HG03460 (cell line): ENCODE measurements around the gene TCEAL6.
"Not testable (repeated sequence)": the region's sequence is repeated elsewhere in the genome, so short reads cannot be mapped to it uniquely, and the experiment has no call there.

Experiments
- ATAC-seq: cut with Tn5 transposase; IDR thresholded peaks from one replicate; pipeline ENCODE4 v1.9.1; 2021; ENCODE audit not compliant: unreplicated experiment

The TCEAL6 gene

DNA sequence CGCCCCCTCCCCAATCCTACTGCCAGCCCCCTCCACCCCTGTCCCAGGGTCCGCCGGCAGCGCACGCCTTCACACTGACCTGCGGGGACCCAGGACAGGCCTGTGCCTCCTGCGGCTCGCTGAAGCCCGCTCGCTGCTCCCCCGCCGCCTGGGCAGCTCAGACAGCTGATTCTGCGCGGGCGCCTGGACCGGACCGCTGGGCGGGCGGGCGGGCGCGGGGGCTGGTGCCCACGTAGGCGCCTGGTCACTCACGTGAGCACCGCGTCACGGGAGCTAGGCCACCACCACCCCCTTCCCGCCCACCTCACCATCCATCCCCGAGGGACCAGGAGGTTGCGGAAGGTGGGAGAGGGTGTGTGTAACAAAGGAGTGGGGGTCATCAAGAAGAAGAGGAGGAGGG lies at the start of gene TCEAL6:
Gene TCEAL6, minus strand, starts transcription at position 208 of the 400 bp plus-strand sequence.
- not testable (repeated sequence) for ATAC-seq

- no peak for ATAC-seq
Measured at GRCh38 chrX:102185967-102186720, 43.9 kb upstream of the TCEAL6 start.

DNA sequence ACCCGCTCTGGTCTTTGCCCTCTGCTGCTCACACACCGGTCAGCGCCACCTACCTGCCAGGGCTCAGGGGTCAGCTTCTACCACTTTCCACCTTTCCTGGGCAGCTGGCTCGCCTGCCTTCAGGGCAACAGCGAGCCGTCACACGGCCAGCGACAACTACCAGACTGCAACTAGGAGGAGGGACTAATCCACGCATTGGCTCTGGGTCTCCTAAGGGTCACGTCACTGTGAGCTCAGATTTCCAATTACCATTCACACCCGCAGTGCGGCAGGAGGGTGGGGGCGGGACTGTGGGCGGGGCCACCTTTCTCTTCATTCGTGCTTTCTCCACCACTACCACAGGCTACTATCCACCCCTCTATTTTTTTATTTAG lies 13.5 kb upstream of the TCEAL6 start, which contains the start of gene BEX5:
Gene BEX5, minus strand, starts transcription at position 172 of the 374 bp plus-strand sequence. CDS start 1,712 bp downstream, outside the sequence.
- ATAC-seq = peak; percentile 81

DNA sequence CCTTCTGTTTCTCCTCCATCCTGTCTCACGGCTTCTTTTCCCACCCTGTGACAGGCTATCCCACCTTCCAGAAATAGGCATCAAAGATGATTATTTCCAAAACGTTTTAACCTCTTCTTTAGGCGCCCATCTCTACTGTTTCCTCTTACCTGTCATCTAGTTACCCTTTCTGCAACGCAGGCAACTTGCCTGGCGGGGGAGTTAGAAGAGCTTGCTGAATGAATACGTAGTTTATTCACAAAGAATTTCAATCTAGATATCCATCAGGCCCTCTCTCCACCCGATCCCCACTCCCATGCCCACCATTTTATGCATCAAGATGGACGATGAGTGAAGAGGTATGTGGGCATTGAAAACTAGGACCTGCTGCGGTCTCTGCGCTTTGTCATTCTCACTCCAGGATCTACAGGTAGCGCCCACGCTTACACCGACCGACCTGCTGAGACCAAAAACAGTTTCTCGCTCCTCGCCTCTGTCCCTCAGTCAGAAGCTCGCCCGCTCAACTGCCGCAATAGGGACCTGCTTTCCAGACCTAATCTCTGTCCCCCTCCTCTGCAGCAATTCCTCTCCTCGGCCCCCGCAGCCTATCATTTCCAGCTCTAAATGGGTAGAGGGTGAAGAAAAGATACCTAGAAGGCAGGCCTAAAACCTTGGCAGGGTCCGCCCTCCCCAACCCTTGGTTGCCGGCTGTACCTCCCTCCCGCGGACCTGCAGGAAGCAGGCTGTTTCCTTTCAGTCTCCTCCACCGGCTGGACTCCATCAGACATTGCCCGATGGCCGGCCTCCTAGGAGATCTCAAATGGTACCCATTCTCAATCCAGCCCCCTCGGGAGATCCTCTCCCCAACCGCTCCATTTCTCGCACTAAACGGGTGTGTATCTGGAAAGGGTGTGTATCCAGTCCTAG lies 12.9 kb upstream of the TCEAL6 start:
- ATAC-seq = peak; percentile 48

DNA sequence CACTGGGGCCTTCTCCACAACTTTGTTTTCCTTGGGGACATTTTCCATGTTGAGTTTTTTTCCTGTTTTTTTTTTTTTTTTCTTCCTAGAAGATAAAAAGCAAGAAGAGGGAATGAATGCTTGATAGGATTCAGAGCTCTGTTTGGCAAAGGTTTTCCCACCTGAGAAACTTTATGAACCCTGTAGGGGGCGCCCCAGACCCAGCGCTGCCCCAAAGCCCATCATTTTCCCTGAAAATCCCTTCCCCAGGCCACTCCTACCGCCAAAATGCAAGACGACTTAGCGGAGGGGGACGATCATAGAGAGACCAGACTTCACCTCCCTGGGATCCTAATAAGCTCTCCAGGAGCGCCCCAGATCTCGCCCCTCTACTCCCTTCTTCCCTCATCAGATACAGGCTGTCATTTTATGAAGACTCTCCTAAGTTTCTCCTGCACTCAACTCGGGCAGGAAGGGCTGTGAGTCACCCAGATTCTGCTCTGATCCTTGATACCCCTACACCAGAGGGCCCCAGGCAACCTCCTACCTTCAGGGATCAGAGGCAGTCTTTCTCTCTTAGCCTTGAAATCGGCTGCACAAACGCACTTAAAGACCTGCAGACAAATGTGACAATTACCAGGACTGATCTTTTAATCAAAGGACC lies 12.1 kb upstream of the TCEAL6 start:
- ATAC-seq = no peak

DNA sequence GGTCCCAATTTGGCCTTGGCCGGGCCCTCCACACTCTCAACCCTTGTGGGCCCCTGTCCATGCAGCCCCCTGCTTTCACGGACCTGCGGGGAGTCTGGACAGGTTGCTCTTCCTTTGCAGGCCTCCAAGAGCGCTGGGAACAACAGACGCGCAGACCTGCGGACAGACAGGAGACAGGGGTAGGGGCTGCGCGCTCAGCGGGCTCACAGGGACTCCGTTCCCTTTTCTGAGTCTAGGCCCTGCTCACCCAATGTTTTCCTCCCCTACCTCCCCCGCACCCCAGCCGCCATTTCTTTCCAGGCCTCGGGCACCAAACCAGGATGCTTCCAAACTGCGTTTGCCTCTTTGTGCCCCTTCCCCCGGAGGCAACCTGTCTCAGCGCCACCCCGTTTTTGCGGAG lies 650 bp downstream of the TCEAL6 start:
- not testable (repeated sequence) for ATAC-seq

DNA sequence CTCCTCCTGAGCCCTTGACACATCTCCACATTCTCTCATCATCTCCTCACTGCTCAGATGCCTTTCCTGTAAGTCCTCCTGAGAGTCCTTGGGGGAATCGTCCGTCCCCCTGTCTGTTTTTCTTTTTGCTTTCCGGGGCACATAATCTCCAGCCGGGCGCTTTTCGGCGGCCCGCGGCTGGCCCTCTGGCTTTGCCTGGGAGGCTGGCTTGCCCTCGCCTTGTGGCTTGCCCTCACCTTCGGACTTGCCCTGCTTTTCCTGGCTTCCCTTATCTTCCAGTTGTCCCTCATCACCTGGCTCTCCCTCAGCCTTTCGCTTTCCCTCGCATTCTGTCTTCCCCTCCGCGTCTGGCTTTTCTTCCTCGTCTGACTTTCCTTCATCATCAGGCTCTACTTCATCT lies 1.4 kb downstream of the TCEAL6 start:
- ATAC-seq = not testable (repeated sequence)

GRCh38 chrX:102138064-102138463 lies 4.2 kb downstream of the TCEAL6 start:
- no peak for ATAC-seq

DNA sequence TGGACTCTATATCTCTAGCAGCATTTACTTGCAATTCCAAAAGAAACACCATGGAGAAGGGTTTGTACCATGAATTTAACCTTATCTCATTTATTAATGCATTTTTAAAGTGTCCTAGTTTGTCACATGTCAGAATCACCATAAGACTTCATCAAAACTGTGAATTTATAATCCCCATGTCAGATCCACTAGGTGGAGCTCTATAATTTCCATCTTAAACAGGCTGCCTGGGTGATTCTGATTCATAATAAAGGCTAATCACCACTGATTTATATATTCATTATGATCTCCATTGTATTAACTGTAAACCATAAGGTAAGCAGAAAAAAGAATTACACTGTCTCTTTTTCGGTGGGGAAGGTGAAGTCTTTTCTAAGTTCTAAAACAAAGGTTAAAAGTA lies 12.8 kb downstream of the TCEAL6 start:
- no peak for ATAC-seq

DNA sequence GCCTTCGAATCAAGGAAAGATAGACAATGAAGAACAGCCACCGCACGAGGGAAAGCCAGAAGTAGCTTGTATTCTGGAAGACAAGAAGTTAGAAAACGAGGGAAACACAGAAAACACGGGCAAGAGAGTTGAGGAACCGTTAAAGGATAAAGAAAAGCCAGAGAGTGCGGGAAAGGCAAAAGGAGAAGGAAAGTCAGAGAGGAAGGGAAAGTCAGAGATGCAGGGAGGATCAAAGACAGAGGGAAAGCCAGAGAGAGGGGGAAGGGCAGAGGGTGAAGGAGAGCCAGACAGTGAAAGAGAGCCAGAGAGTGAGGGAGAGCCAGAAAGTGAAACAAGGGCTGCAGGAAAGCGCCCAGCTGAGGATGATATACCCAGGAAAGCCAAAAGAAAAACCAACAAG lies 15.4 kb downstream of the TCEAL6 start:
- ATAC-seq = no peak

GRCh38 chrX:102126080-102126818 lies 16.0 kb downstream of the TCEAL6 start:
- not testable (repeated sequence) for ATAC-seq

DNA sequence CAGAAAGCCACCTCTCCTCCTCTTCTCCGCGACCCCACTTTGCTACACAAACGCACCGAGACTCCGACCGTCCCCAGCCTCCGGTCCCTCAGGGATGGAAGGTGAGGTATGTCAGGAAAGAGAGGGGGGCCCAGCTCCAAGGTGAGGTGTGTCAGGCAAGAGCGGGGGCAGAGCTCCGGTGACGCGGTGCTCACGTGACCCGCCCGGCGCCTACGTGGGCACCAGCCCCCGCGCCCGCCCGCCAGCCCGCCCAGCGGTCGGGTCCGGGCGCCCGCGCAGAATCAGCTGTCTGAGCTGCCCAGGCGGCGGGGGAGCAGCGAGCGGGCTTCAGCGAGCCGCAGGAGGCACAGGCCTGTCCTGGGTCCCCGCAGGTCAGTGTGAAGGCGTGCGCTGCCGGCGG lies 16.8 kb downstream of the TCEAL6 start, which contains the start of gene TCEAL2:
Gene TCEAL2, plus strand, starts transcription at position 244 of the 400 bp plus-strand sequence. CDS start 1,152 bp downstream, outside the sequence.
- ATAC-seq = not testable (repeated sequence)

- ATAC-seq = not testable (repeated sequence)
Measured at GRCh38 chrX:102125014-102125413, 17.3 kb downstream of the TCEAL6 start.

DNA sequence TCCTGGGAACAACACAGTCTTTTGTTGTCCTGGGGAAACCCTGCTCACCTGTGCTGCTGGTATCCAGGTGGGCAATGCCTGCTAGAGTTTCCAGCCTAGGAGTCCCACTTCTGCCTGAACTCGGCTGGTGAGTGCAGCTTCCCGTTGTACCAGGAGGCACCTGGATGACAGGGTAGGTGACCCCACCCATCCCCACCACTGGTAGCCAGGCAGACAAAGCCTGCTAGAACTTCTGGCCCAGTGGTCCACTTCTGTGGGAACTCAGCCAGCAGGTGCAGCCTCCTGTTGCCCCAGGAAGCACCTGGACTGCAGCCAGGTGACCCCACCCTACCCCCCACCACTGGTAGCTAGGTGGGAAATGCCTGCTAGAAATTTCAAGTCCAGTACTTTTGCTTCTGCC lies 26.5 kb downstream of the TCEAL6 start:
- no peak for ATAC-seq

DNA sequence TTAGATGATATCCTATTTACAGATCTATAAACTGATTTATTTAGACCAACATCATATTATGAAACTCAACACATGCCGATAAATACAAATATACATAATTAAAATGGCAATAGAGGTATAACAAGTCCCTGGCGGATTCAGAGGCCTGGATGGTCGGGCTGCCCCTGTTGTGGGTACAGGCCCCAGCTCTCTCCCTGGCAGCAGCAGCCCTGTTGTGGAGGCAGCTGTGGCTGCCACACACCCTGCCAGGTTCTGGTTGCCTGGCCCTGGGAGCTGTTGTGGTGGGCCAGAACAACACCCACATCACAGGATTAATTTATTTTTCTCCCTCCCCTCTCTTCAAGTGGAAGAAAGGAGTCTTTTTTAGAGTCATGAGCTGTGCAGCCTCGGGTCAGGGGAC lies 28.9 kb downstream of the TCEAL6 start:
- ATAC-seq = no peak
